CD14-positive monocyte (primary cell): ENCODE data around the gene HEBP1. TPM values are rescaled to one million over a fixed set of nuclear protein-coding genes. Genes with fewer than 3 reads are reported as not detected.

Experiments used
- DNase-seq, 3 donors: peaks; one replicate each; pipeline ENCODE4 v3.0.0-alpha.2; 2011 to 2022
- H2AFZ ChIP-seq: 2 replicates; pipeline ENCODE4 v1.6.0; 2012; ENCODE audit warnings: mild to moderate bottlenecking, low read depth, low read length, inconsistent platforms; ENCODE audit not compliant: insufficient read depth, poor library complexity, severe bottlenecking
- H3K27ac ChIP-seq, 2 donors: 1 replicate in 1 of 2; 2 replicates in 1 of 2; pipeline ENCODE4 v1.5.1; 2012 to 2013; ENCODE audit warnings: low read length in 2 of 2, control low read depth in 1 of 2, inconsistent platforms in 1 of 2, low read depth in 1 of 2, mild to moderate bottlenecking in 1 of 2
- H3K27me3 ChIP-seq, 2 donors: one replicate each; pipeline versions ENCODE4 v1.6.0 to v1.6.1; 2011 to 2013; ENCODE audit warnings: low read length in 2 of 2; ENCODE audit not compliant: control insufficient read depth in 2 of 2, insufficient read depth in 2 of 2
- H3K36me3 ChIP-seq, 2 donors: replicated peaks in 1 of 2; 1 replicate in 1 of 2; 2 replicates in 1 of 2; pipeline versions ENCODE4 v1.5.1 to v1.6.1; 2012 to 2013; ENCODE audit warnings: low read length in 2 of 2, control low read depth in 1 of 2, inconsistent platforms in 1 of 2, mild to moderate bottlenecking in 1 of 2; ENCODE audit not compliant: insufficient read depth in 2 of 2, control insufficient read depth in 1 of 2
- H3K4me1 ChIP-seq, 2 donors: 1 replicate in 1 of 2; 2 replicates in 1 of 2; pipeline versions ENCODE4 v1.5.1 to v1.6.1; 2012 to 2013; ENCODE audit warnings: low read length in 2 of 2, control low read depth in 1 of 2, inconsistent platforms in 1 of 2, mild to moderate bottlenecking in 1 of 2, moderate library complexity in 1 of 2; ENCODE audit not compliant: insufficient read depth in 2 of 2, control insufficient read depth in 1 of 2
- H3K4me2 ChIP-seq: replicated peaks from 2 replicates; pipeline ENCODE3; 2012; ENCODE audit warnings: low read length, moderate library complexity, mild to moderate bottlenecking; ENCODE audit not compliant: poor library complexity, severe bottlenecking; ENCODE audit errors: extremely low read depth
- H3K4me3 ChIP-seq, 3 experiments: fragments of 200-600 bp in 1 of 3; sonication (generic) in 1 of 3; replicated peaks in 1 of 3; 1 replicate in 2 of 3; 2 replicates in 1 of 3; pipeline ENCODE4 v1.5.1; 2011 to 2013; ENCODE audit warnings: low read length in 3 of 3, mild to moderate bottlenecking in 3 of 3, control low read depth in 2 of 3, low read depth in 2 of 3, inconsistent platforms in 1 of 3, moderate library complexity in 1 of 3
- H3K79me2 ChIP-seq: 2 replicates; pipeline ENCODE4 v1.6.0; 2012; ENCODE audit warnings: mild to moderate bottlenecking, control low read depth, inconsistent platforms, low read length, moderate library complexity; ENCODE audit not compliant: insufficient read depth
- H3K9ac ChIP-seq: 2 replicates; pipeline ENCODE4 v1.6.0; 2017; ENCODE audit warnings: low read length, mild to moderate bottlenecking; ENCODE audit not compliant: insufficient read depth, poor library complexity, severe bottlenecking
- H3K9me3 ChIP-seq, 2 donors: replicated peaks in 1 of 2; 1 replicate in 1 of 2; 2 replicates in 1 of 2; pipeline versions ENCODE4 v1.5.1 to v1.6.1; 2012 to 2013; ENCODE audit warnings: low read length in 2 of 2, control low read depth in 1 of 2; ENCODE audit not compliant: control insufficient read depth in 1 of 2, insufficient read depth in 1 of 2
- H4K20me1 ChIP-seq: 2 replicates; pipeline ENCODE4 v1.6.0; 2012; ENCODE audit warnings: mild to moderate bottlenecking, low read length, control low read depth, moderate library complexity; ENCODE audit not compliant: insufficient read depth
- H3K27ac Mint-ChIP-seq, 7 donors: one replicate each; pipeline ENCODE4 v1.8.0; 2020; ENCODE audit warnings: mild to moderate bottlenecking in 7 of 7, mixed read lengths in 7 of 7, moderate library complexity in 6 of 7, inconsistent platforms in 2 of 7
- H3K27me3 Mint-ChIP-seq, 3 donors: one replicate each; pipeline ENCODE4 v1.8.0; 2021 to 2022; ENCODE audit warnings: low read depth in 3 of 3, mild to moderate bottlenecking in 3 of 3, mixed read lengths in 3 of 3, moderate library complexity in 3 of 3, inconsistent platforms in 1 of 3
- H3K36me3 Mint-ChIP-seq, 2 donors: one replicate each; pipeline ENCODE4 v1.8.0; 2020; ENCODE audit warnings: mixed read lengths in 2 of 2, inconsistent platforms in 1 of 2, mild to moderate bottlenecking in 1 of 2
- H3K4me1 Mint-ChIP-seq: one replicate; pipeline ENCODE4 v1.8.0; 2020; ENCODE audit warnings: mild to moderate bottlenecking, mixed read lengths
- H3K4me3 Mint-ChIP-seq, 2 donors: one replicate each; pipeline ENCODE4 v1.8.0; 2020; ENCODE audit warnings: mild to moderate bottlenecking in 2 of 2, mixed read lengths in 2 of 2, moderate library complexity in 1 of 2
- H3K9me3 Mint-ChIP-seq, 7 donors: one replicate each; pipeline ENCODE4 v1.8.0; 2020 to 2022; ENCODE audit warnings: mixed read lengths in 7 of 7, mild to moderate bottlenecking in 6 of 7, moderate library complexity in 6 of 7, inconsistent platforms in 2 of 7
- WGBS: methylation state at CpG from one replicate; pipeline ENCODE4 v1.1.5; 2013; ENCODE audit warnings: missing lambda C conversion rate; ENCODE audit not compliant: insufficient coverage; 5-methylcytosine and 5-hydroxymethylcytosine counted together
- intact Hi-C, 2 donors: fragments of 100-400 bp; cut with micrococcal nuclease; formaldehyde crosslinking; loops; one replicate each; pipeline versions ENCODE4 v1.15.0 to v1.15.1; 2023
- polyA plus RNA-seq, 3 donors: library from polyadenylated mRNA; depleted of rRNA in 1 of 3; unstranded in 2 of 3; stranded (reverse) in 1 of 3; fragments of 300-500 nt in 2 of 3; fragments of >200 nt in 1 of 3; fragmentation: Illumina TruSeq in 2 of 3; gene quantifications; 1 replicate in 2 of 3; 2 replicates in 1 of 3; pipeline ENCODE4 v1.2.3, GENCODE V29; 2012 to 2021
- TF ChIP-seq, protein P1 (sequence below): fragments of 200-600 bp; IDR thresholded peaks from one replicate; pipeline ENCODE4 v1.8.0; 2022; ENCODE audit warnings: antibody characterized with exemption, mild to moderate bottlenecking

The HEBP1 gene
- polyA plus RNA-seq, 3 donors: 33.4 to 89.3 (median 71.3) TPM

DNA sequence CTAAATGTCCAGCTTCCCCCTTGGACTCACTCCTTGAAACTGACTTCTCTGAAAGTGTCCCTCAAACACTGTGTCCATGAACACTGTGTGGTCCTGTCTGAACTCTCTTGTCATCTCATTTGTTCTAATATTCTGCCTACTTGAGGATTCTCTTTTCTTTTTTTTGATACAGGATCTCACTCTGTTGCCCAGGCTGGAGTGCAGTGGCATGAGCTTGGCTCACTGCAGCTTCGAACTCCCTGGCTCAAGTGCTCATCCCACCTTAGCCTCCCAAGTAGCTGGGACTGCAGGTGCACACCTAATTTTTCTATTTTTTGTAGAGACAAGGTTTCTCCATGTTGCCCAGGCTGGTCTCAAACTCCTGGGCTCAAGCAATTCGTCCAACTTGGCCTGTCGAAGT is 4.9 kb upstream of the HEBP1 start:
- Mint-ChIP-seq H3K27ac (no peak overlapping the region), H3K4me3 (no peak overlapping the region)
- 50% methylated on average over 2 of the region's 3 CpGs for WGBS

GRCh38 chr12:13004361-13004760 is 4.3 kb upstream of the HEBP1 start:
- peak in 1 of 3 donors; percentile 22 for DNase-seq
- Histone ChIP-seq H3K9me3 (no peaks in the 10 kb centered on the region), H3K79me2 (peaks cover 15% of the 10 kb centered on the region), H2AFZ (no peak overlapping the region), H3K27me3 (no peaks in the 10 kb centered on the region), H3K27ac (no peak overlapping the region), H3K4me2 (no peak overlapping the region), H3K4me1 (peaks cover 17 to 23% of the 10 kb centered on the region in 2 donors), H4K20me1 (no peaks in the 10 kb centered on the region), H3K36me3 (no peaks in the 10 kb centered on the region), H3K9ac (no peak overlapping the region), H3K4me3 (no peak overlapping the region)
- WGBS: no CpG with 5 or more reads among the region's 3 CpGs
- peaks cover 3 to 8% of the 10 kb centered on the region in 2 donors for H3K36me3 Mint-ChIP-seq
- peaks cover 0 to 3% (median 2%) of the 10 kb centered on the region in 3 donors for H3K27me3 Mint-ChIP-seq
- H3K9me3 Mint-ChIP-seq: peaks cover 0 to 2% (median 0%) of the 10 kb centered on the region in 7 donors
- peak overlapping the region in 1 of 7 donors; percentile 35 for H3K27ac Mint-ChIP-seq
- H3K4me3 Mint-ChIP-seq: no peak overlapping the region
- TF ChIP-seq, protein P1, sequence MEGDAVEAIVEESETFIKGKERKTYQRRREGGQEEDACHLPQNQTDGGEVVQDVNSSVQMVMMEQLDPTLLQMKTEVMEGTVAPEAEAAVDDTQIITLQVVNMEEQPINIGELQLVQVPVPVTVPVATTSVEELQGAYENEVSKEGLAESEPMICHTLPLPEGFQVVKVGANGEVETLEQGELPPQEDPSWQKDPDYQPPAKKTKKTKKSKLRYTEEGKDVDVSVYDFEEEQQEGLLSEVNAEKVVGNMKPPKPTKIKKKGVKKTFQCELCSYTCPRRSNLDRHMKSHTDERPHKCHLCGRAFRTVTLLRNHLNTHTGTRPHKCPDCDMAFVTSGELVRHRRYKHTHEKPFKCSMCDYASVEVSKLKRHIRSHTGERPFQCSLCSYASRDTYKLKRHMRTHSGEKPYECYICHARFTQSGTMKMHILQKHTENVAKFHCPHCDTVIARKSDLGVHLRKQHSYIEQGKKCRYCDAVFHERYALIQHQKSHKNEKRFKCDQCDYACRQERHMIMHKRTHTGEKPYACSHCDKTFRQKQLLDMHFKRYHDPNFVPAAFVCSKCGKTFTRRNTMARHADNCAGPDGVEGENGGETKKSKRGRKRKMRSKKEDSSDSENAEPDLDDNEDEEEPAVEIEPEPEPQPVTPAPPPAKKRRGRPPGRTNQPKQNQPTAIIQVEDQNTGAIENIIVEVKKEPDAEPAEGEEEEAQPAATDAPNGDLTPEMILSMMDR: no peak
- H3K4me1 Mint-ChIP-seq: peaks cover 37% of the 10 kb centered on the region
- intact Hi-C loops: loop anchor here (5.0 kb wide), 3 partner anchors 93 to 208 kb away; partner anchors contain the start of gene GSG1 (in 1 of the 2)

More for the DNA sequence above, 4.9 kb upstream of the HEBP1 start:
- H3K36me3 Mint-ChIP-seq: peaks cover 3 to 8% of the 10 kb centered on the region in 2 donors
- intact Hi-C loops: loop anchor here (5.0 kb wide), 3 partner anchors 92 to 207 kb away; partner anchors contain the start of gene GSG1 (in 1 of the 2)
- Histone ChIP-seq H3K4me3 (no peak overlapping the region), H3K27me3 (no peaks in the 10 kb centered on the region), H3K9me3 (no peaks in the 10 kb centered on the region), H3K4me2 (no peak overlapping the region), H3K36me3 (no peaks in the 10 kb centered on the region), H3K27ac (no peak overlapping the region), H2AFZ (no peak overlapping the region), H4K20me1 (no peaks in the 10 kb centered on the region), H3K9ac (no peak overlapping the region), H3K4me1 (peaks cover 11 to 19% of the 10 kb centered on the region in 2 donors), H3K79me2 (peaks cover 9% of the 10 kb centered on the region)
- H3K4me1 Mint-ChIP-seq: peaks cover 33% of the 10 kb centered on the region
- H3K27me3 Mint-ChIP-seq: peaks cover 0 to 3% (median 2%) of the 10 kb centered on the region in 3 donors
- DNase-seq: no peak
- peaks cover 0 to 2% (median 0%) of the 10 kb centered on the region in 7 donors for H3K9me3 Mint-ChIP-seq
- TF ChIP-seq, protein P1: no peak
